A673 (cell line): ENCODE data around the gene GRAPL. TPM values are rescaled to one million over a fixed set of nuclear protein-coding genes. Genes with fewer than 3 reads are reported as not detected.
"Not testable (repeated sequence)": the region's sequence is repeated elsewhere in the genome, so short reads cannot be mapped to it uniquely, and the experiment has no call there.

Experiments used
- BruUV-seq: library from RNA; stranded (reverse); fragments of 400-500 nt; replicated peaks from 2 replicates; lab custom pipeline; 2021; lab: Mats Ljungman, UMichigan
- CTCF ChIA-PET: fragments of 300-600 bp; sonication (Branson Sonifier 250); formaldehyde crosslinking; loops from one replicate; lab custom pipeline; 2022; ENCODE audit warnings: antibody characterized with exemption; lab: Charles Lee
- POLR2A ChIA-PET: fragments of 300-600 bp; sonication (Branson Sonifier 250); formaldehyde crosslinking; loops from one replicate; lab custom pipeline; 2022; ENCODE audit warnings: antibody characterized with exemption; ENCODE audit not compliant: low non-redundant PET; lab: Charles Lee
- DNase-seq: peaks from one replicate; pipeline ENCODE4 v3.0.0-alpha.2; 2015; ENCODE audit warnings: low spot score
- H3K27ac ChIP-seq: fragments of 200-600 bp; sonication (generic); 2 replicates; pipeline ENCODE4 v1.5.1; 2016; ENCODE audit warnings: mixed run types, low read depth, mild to moderate bottlenecking, mixed read lengths, antibody characterized with exemption, low read length; ENCODE audit not compliant: poor library complexity, severe bottlenecking
- H3K27me3 ChIP-seq: fragments of 200-600 bp; sonication (generic); replicated peaks from 2 replicates; pipeline ENCODE4 v1.6.1; 2017; ENCODE audit warnings: mixed run types, low read depth, mild to moderate bottlenecking, mixed read lengths, antibody characterized with exemption, low read length; ENCODE audit not compliant: insufficient read depth, poor library complexity
- H3K36me3 ChIP-seq: fragments of 200-600 bp; sonication (generic); 2 replicates; pipeline ENCODE4 v1.6.1; 2016; ENCODE audit warnings: mixed run types, mild to moderate bottlenecking, mixed read lengths, antibody characterized with exemption, low read length; ENCODE audit not compliant: insufficient read depth, poor library complexity, severe bottlenecking
- H3K4me1 ChIP-seq: fragments of 200-600 bp; sonication (generic); 2 replicates; pipeline ENCODE4 v1.6.1; 2017; ENCODE audit warnings: mixed run types, mild to moderate bottlenecking, mixed read lengths, antibody characterized with exemption, low read length; ENCODE audit not compliant: insufficient read depth, poor library complexity, severe bottlenecking
- H3K4me3 ChIP-seq: fragments of 200-600 bp; sonication (generic); 2 replicates; pipeline ENCODE4 v1.5.1; 2016; ENCODE audit warnings: low read depth, mixed run types, mild to moderate bottlenecking, mixed read lengths, low read length; ENCODE audit not compliant: poor library complexity, severe bottlenecking
- H3K9me3 ChIP-seq: fragments of 200-600 bp; sonication (generic); 2 replicates; pipeline ENCODE4 v1.6.1; 2016; ENCODE audit warnings: mixed run types, low read depth, mild to moderate bottlenecking, mixed read lengths, antibody characterized with exemption, low read length; ENCODE audit not compliant: poor library complexity, severe bottlenecking
- intact Hi-C: fragments of 100-400 bp; cut with micrococcal nuclease; formaldehyde crosslinking; loops from one replicate; pipeline ENCODE4 v1.10.0; 2022; ENCODE audit not compliant: unreplicated experiment
- total RNA-seq: library from RNA; stranded (reverse); gene quantifications from 2 replicates; pipeline ENCODE4 v1.2.3, GENCODE V29; 2021

GRAPL gene
- total RNA-seq, 1 experiment from 2014 or later: not detected

DNA sequence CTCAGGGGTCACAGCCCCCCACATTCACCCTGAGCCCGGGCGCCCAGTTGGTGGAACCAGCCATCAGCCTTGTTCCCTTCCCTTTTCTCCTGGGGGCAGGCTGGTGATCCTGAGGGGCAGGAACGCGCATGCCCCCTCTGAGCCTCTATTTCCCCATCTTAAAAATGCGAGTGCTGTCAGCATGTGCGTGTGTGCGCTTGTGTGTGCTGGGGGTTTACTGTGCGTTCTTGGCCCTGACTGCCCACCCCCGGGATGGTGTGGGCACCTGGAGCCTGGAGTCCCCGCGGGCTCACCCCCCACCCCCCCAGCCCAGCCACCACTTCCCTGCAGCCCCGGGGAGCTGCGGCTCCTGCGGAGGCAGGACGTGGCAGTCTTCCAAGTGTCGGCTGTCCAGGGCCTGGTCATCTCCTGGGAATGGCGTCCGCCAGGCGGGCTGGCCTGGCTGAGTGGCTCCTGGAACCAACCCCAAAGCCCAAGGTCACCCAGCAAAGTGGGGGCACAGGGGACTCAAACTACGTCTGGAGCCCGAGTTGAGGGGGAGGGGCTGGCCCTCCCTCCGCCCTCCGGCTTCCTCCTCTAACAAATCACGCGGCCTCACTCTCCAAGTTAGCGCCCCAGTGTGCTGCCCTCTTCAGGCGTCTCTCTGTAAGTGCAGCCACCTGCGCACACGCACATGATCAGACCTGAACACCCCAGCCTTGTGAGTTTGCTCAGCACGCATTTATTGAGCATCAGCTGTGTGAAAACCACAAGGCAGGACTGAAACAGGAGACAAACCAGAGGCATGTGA is 14.2 kb downstream of the GRAPL start:
- intact Hi-C loops, DNase-seq, H3K4me1 ChIP-seq, BruUV-seq, CTCF ChIA-PET, H3K36me3 ChIP-seq, H3K4me3 ChIP-seq, H3K9me3 ChIP-seq, POLR2A ChIA-PET, H3K27me3 ChIP-seq, H3K27ac ChIP-seq: not testable (repeated sequence)

DNA sequence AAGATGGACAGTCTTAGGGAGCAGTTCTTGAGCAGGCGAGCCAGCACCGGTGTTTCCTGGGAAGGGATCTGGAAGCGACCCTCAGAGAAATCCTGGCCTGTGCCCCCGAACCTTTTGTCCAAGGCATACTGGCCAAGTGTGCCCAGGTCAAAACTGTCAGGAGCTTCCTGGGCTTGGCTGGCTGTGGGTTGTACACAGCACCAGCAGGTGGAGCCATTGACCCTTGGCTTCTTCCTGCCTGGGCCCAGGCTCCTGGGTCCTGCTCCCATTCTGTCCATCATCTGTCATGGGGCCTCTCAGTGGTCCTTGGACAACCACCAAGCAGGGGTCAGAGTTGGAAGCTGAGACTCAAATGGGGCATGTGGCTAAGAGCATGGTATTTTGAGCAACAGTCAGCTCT is 15.0 kb downstream of the GRAPL start:
- POLR2A ChIA-PET, H3K4me1 ChIP-seq, DNase-seq, BruUV-seq, CTCF ChIA-PET, H3K27me3 ChIP-seq, intact Hi-C loops, H3K27ac ChIP-seq, H3K36me3 ChIP-seq, H3K9me3 ChIP-seq, H3K4me3 ChIP-seq: not testable (repeated sequence)

DNA sequence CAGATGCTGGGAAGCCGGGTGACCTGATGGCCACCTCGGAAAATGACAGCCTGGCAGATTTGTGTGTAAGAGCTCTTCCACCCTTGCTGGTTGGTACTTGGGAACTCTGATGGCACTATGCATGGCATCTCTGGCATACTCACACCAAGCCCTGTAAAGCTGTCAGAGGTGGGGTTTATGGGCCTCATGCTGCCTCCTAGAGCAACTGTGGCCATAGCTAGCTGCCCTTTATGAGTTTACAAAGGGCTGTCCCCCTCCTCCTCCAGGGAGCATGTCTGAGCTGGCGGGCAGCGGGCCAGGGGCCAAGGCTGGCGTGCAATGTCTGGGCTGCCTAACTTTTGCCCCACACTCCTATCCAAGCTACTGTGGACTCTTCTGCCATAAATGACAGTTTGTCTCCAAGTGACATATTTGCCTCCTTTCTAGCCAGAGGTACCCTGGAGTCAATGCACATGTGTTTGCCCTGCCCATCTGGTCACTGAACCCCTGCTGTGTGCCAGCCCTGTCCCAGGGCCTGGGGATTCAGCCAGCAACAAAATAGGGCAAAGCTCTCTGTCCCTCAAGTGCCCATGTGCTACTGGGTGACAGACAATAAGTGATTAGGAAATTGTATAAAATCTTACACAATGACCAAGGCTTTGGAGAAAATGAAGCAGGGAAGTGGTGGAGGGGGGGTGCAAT is 15.8 kb downstream of the GRAPL start:
- H3K36me3 ChIP-seq, H3K9me3 ChIP-seq, CTCF ChIA-PET, H3K27me3 ChIP-seq, H3K27ac ChIP-seq, H3K4me3 ChIP-seq, H3K4me1 ChIP-seq, POLR2A ChIA-PET, DNase-seq, intact Hi-C loops, BruUV-seq: not testable (repeated sequence)

DNA sequence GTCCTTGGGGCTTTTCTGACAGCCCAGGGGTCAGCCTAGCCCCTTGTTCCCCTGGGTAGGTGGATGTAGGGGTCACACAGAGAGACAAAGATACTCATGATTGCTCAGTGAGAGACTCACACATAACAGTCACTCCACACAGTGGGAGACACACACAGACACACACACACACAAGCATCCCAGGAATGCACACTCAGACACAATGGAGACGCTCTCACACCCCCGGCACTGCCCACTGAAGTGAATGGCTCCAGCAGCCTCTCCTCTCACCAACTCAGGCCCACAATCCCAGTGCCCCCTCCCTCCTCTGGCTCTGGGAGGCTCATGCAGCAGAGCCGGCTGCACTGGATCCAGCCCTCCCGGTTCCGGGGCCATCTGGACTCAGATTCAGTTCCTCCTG is 17.0 kb downstream of the GRAPL start:
- BruUV-seq, H3K4me3 ChIP-seq, intact Hi-C loops, H3K4me1 ChIP-seq, H3K27ac ChIP-seq, POLR2A ChIA-PET, H3K9me3 ChIP-seq, H3K36me3 ChIP-seq, DNase-seq, H3K27me3 ChIP-seq, CTCF ChIA-PET: not testable (repeated sequence)

DNA sequence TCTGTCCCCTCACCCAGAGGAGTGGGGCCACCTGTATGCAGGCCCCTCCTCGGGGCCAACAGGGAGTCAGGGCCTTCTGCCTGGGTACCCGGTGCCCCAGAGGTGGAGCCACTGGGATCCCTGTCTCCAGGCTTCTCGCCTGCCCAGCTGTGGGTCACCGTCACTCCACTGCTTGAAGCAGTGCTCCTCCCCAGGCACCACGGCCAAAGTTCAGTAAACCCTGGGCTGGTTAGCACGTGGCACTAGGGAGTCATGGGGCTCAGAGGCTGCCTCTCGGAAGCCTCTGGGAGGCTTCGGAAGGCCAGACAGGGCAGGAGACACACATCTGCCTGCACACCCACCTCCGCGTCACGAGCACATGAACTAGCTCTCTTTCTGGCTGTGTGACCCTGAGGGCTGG is 18.1 kb downstream of the GRAPL start:
- intact Hi-C loops: not testable (repeated sequence)

DNA sequence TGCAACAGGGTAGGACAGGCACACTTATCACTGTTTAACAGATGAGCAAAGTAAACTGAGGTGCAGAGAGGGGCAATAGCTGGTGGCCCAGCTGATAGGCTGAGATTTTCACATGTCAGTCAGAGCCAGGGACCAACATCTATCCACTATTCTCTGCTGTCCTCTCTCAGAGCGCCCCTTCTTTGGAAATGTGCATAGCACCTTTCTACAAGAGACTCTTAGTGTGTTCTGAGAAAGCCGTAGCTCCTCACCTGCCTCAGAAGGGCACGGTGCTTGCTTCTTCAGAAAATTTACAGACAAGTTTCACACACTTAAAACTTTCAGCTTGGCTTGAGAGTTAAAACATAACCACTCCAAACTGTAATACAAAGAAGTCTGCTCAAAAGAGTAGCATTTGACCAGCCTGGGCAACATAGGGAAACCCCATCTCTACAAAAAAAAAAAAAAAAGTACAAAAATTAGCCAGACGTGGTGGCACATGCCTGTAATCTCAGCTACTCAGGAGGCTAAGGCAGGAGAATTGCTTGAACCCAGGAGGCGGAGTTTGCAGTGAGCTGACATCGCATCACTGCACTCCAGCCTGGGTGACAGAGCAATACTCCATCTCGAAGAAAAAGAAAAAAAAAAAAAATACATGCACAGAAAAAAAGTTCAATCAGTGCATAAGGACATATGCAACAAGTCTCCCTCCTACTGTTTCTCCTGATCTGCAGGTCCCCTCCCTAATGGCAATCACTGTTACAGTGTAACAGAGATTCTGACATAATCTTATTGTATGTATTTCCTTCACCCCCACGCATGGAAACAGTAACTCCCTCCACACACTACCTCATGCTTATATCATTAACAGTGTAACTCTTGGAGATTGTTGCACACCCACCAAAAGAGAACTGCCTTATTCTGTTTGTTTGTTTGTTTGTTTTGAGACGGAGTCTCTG is 23.6 kb downstream of the GRAPL start:
- BruUV-seq, H3K4me1 ChIP-seq, H3K27me3 ChIP-seq, H3K36me3 ChIP-seq, CTCF ChIA-PET, H3K4me3 ChIP-seq, H3K9me3 ChIP-seq, POLR2A ChIA-PET, intact Hi-C loops, H3K27ac ChIP-seq, DNase-seq: not testable (repeated sequence)

More for the DNA sequence above, 18.1 kb downstream of the GRAPL start:
- H3K36me3 ChIP-seq, CTCF ChIA-PET, BruUV-seq, DNase-seq, POLR2A ChIA-PET, H3K27ac ChIP-seq, H3K4me3 ChIP-seq, H3K27me3 ChIP-seq, H3K9me3 ChIP-seq, H3K4me1 ChIP-seq: not testable (repeated sequence)

DNA sequence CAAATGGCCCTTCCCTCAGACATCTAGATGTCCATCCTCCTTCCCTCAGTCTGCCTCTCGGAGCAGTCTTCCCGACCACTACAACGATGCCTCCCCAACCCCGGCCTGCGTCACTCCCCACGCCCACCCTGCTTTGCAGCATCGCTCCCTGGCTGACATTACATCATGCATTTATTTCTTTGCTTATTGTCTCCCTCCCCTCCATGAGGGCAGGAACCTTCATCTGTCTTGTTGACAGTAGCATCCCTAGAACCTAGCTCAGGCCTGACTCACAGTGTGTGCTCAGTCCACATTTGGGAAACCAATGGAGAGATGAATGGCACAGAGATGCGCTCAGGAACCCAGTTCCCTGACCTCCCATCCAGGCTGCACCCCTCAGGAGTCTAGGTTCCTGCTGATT is 30.2 kb downstream of the GRAPL start:
- POLR2A ChIA-PET, BruUV-seq, CTCF ChIA-PET, H3K4me3 ChIP-seq, DNase-seq, H3K27ac ChIP-seq, H3K36me3 ChIP-seq, intact Hi-C loops, H3K27me3 ChIP-seq, H3K9me3 ChIP-seq, H3K4me1 ChIP-seq: not testable (repeated sequence)
